ENCODE results near the gene JPH2. TPM values are rescaled to one million over a fixed set of nuclear protein-coding genes. Genes with fewer than 3 reads are reported as not detected.

JPH2 gene
- total RNA-seq, 1 donor, result 50.5 TPM

GRCh38 chr20:44174996-44175765 lies 11.8 kb downstream of the JPH2 start:
- TF ChIP-seq CTCF (IDR thresholded peaks at IDR 0.05; ENCODE audit: insufficient read depth, low read depth, low read length), result no peak
- no peak for DNase-seq (ENCODE audit: low read depth)
- H3K4me3 ChIP-seq (ENCODE audit: low read depth, low read length), result no peak overlapping the region

- no peak overlapping the region for H3K4me3 ChIP-seq (ENCODE audit: low read depth, low read length)
- DNase-seq (ENCODE audit: low read depth), result no peak
- no peak for TF ChIP-seq CTCF (IDR thresholded peaks at IDR 0.05; ENCODE audit: insufficient read depth, low read depth, low read length)
Measured at GRCh38 chr20:44173846-44174245, 13.1 kb downstream of the JPH2 start.

GRCh38 chr20:44173116-44173515 lies 13.9 kb downstream of the JPH2 start:
- no peak for DNase-seq (ENCODE audit: low read depth)
- TF ChIP-seq CTCF (IDR thresholded peaks at IDR 0.05; ENCODE audit: insufficient read depth, low read depth, low read length), result no peak
- H3K4me3 ChIP-seq (ENCODE audit: low read depth, low read length), result no peak overlapping the region

- TF ChIP-seq CTCF (IDR thresholded peaks at IDR 0.05; ENCODE audit: insufficient read depth, low read depth, low read length), result no peak
- DNase-seq (ENCODE audit: low read depth), result no peak
- no peak overlapping the region for H3K4me3 ChIP-seq (ENCODE audit: low read depth, low read length)
Measured at GRCh38 chr20:44172572-44172950, 14.4 kb downstream of the JPH2 start.

GRCh38 chr20:44171775-44172571 lies 15.0 kb downstream of the JPH2 start:
- DNase-seq (ENCODE audit: low read depth), result no peak
- TF ChIP-seq CTCF (IDR thresholded peaks at IDR 0.05; ENCODE audit: insufficient read depth, low read depth, low read length), result no peak
- H3K4me3 ChIP-seq (ENCODE audit: low read depth, low read length), result no peak overlapping the region

GRCh38 chr20:44170816-44171410 lies 16.1 kb downstream of the JPH2 start:
- no peak overlapping the region for H3K4me3 ChIP-seq (ENCODE audit: low read depth, low read length)
- TF ChIP-seq CTCF (IDR thresholded peaks at IDR 0.05; ENCODE audit: insufficient read depth, low read depth, low read length), result no peak

More at GRCh38 chr20:44170816-44171410, 16.1 kb downstream of the JPH2 start:
- peak; percentile 47 for DNase-seq (ENCODE audit: low read depth)

Data from fibroblast of villous mesenchyme (primary cell).